ENCODE data around the gene MAN1B1. TPM values are rescaled to one million over a fixed set of nuclear protein-coding genes. Genes with fewer than 3 reads are reported as not detected.

MAN1B1 gene
- total RNA-seq, 3 donors from 2014 or later (not counting 1 experiment from before 2014, with no cell fraction given): 75.1 to 99.4 (median 80.4) TPM

- Mint-ChIP-seq H3K36me3 (no peaks in the 10 kb centered on the region), H3K4me3 (no peak overlapping the region), H3K27me3 (ENCODE audit: low read depth in 2 of 2) (peaks cover 8 to 22% of the 10 kb centered on the region in 2 donors), H3K27ac (no peak overlapping the region), H3K9me3 (no peaks in the 10 kb centered on the region), H3K4me1 (peaks cover 5 to 7% of the 10 kb centered on the region in 2 donors)
- no peak overlapping the region for H3K27ac ChIP-seq (ENCODE audit: low read length)
- WGBS (ENCODE audit: insufficient coverage): 87% methylated on average over 36 of the region's 36 CpGs
- intact Hi-C loops (cut with micrococcal nuclease): no loop called here
- no peaks in the 10 kb centered on the region for H3K36me3 ChIP-seq (ENCODE audit: control insufficient read depth, insufficient read depth, low read length)
- H3K27me3 ChIP-seq (ENCODE audit: control insufficient read depth, insufficient read depth, low read length): peaks cover 48% of the 10 kb centered on the region
- H3K4me3 ChIP-seq (ENCODE audit: low read length): no peak overlapping the region
- no peak for TF ChIP-seq CTCF (IDR thresholded peaks at IDR 0.05)
- DNase-seq (no peak), ATAC-seq (no peak)
- H3K4me1 ChIP-seq (ENCODE audit: control insufficient read depth, insufficient read depth, low read length): peaks cover 37% of the 10 kb centered on the region
- H3K9me3 ChIP-seq (ENCODE audit: control insufficient read depth, insufficient read depth, low read length): no peaks in the 10 kb centered on the region
Measured at GRCh38 chr9:137042751-137043727, 43.7 kb upstream of the MAN1B1 start.

- no peak overlapping the region for H3K27ac Mint-ChIP-seq
- DNase-seq (no peak), ATAC-seq (no peak)
- no peaks in the 10 kb centered on the region for H3K9me3 ChIP-seq (ENCODE audit: control insufficient read depth, insufficient read depth, low read length)
- H3K27me3 ChIP-seq (ENCODE audit: control insufficient read depth, insufficient read depth, low read length): peaks cover 56% of the 10 kb centered on the region
- H3K27me3 Mint-ChIP-seq (ENCODE audit: low read depth in 2 of 2): peaks cover 8 to 23% of the 10 kb centered on the region in 2 donors
- no peaks in the 10 kb centered on the region for H3K36me3 ChIP-seq (ENCODE audit: control insufficient read depth, insufficient read depth, low read length)
- intact Hi-C loops (cut with micrococcal nuclease): no loop called here
- no peak overlapping the region for H3K27ac ChIP-seq (ENCODE audit: low read length)
- TF ChIP-seq CTCF (IDR thresholded peaks at IDR 0.05): no peak
- peaks cover 37% of the 10 kb centered on the region for H3K4me1 ChIP-seq (ENCODE audit: control insufficient read depth, insufficient read depth, low read length)
- H3K9me3 Mint-ChIP-seq: no peaks in the 10 kb centered on the region
- H3K36me3 Mint-ChIP-seq: no peaks in the 10 kb centered on the region
- H3K4me3 Mint-ChIP-seq: no peak overlapping the region
- H3K4me1 Mint-ChIP-seq: peaks cover 5 to 7% of the 10 kb centered on the region in 2 donors
- H3K4me3 ChIP-seq (ENCODE audit: low read length): no peak overlapping the region
- WGBS (ENCODE audit: insufficient coverage): 62% methylated on average over 12 of the region's 12 CpGs
Measured at GRCh38 chr9:137044037-137044436, 42.7 kb upstream of the MAN1B1 start.

GRCh38 chr9:137044502-137045177 lies 42.1 kb upstream of the MAN1B1 start:
- peak overlapping the region; percentile 9 for H3K4me3 Mint-ChIP-seq
- peaks cover 11 to 27% of the 10 kb centered on the region in 2 donors for H3K27me3 Mint-ChIP-seq (ENCODE audit: low read depth in 2 of 2)
- H3K36me3 ChIP-seq (ENCODE audit: control insufficient read depth, insufficient read depth, low read length): no peaks in the 10 kb centered on the region
- WGBS (ENCODE audit: insufficient coverage): 7% methylated on average over 18 of the region's 18 CpGs
- ATAC-seq: no peak
- peaks cover 5 to 7% of the 10 kb centered on the region in 2 donors for H3K4me1 Mint-ChIP-seq
- H3K36me3 Mint-ChIP-seq: no peaks in the 10 kb centered on the region
- no peak overlapping the region for H3K27ac Mint-ChIP-seq
- H3K27ac ChIP-seq (ENCODE audit: low read length): no peak overlapping the region
- TF ChIP-seq CTCF (IDR thresholded peaks at IDR 0.05): no peak
- peaks cover 37% of the 10 kb centered on the region for H3K4me1 ChIP-seq (ENCODE audit: control insufficient read depth, insufficient read depth, low read length)
- no peak overlapping the region for H3K4me3 ChIP-seq (ENCODE audit: low read length)
- no peak for DNase-seq
- H3K27me3 ChIP-seq (ENCODE audit: control insufficient read depth, insufficient read depth, low read length): peaks cover 62% of the 10 kb centered on the region
- no peaks in the 10 kb centered on the region for H3K9me3 ChIP-seq (ENCODE audit: control insufficient read depth, insufficient read depth, low read length)
- intact Hi-C loops (cut with micrococcal nuclease): loop anchor here (5.0 kb wide), 1 partner anchor 183 kb away; the partner anchor contains the start of genes CYSRT1 and RNF224
- H3K9me3 Mint-ChIP-seq: no peaks in the 10 kb centered on the region

Data from natural killer cell (primary cell).